CD4-positive, alpha-beta T cell (primary cell): ENCODE data around the gene PML. TPM values are rescaled to one million over a fixed set of nuclear protein-coding genes. Genes with fewer than 3 reads are reported as not detected.

Experiments used
- ATAC-seq: fragments of 200-7000 bp; cut with Tn5 transposase; one replicate; pipeline ENCODE4 v1.10.0; 2022; ENCODE audit warnings: mild to moderate bottlenecking; ENCODE audit not compliant: poor library complexity
- CTCF ChIA-PET: fragments of 350-600 bp; sonication (Branson Sonifier 250); formaldehyde crosslinking; loops from one replicate; lab custom pipeline; 2021; ENCODE audit warnings: antibody characterized with exemption, inconsistent platforms; lab: Charles Lee
- POLR2A ChIA-PET: fragments of 350-600 bp; sonication (Branson Sonifier 250); formaldehyde crosslinking; loops from one replicate; lab custom pipeline; 2021; ENCODE audit warnings: antibody characterized with exemption, inconsistent platforms; lab: Charles Lee
- DNase-seq, 14 experiments: peaks; one replicate each; pipeline ENCODE4 v3.0.0-alpha.2; 2013 to 2020; ENCODE audit warnings: mixed read lengths in 2 of 14
- H3K27ac ChIP-seq, 2 donors: one replicate each; pipeline versions ENCODE4 v1.5.1 to v1.7.0; 2013; ENCODE audit warnings: low read length in 2 of 2, low read depth in 1 of 2, mild to moderate bottlenecking in 1 of 2
- H3K27me3 ChIP-seq, 2 experiments: 1 replicate in 1 of 2; 2 replicates in 1 of 2; pipeline versions ENCODE4 v1.6.1 to v1.7.0; 2013; ENCODE audit warnings: low read length in 2 of 2, control low read depth in 1 of 2, mild to moderate bottlenecking in 1 of 2, moderate library complexity in 1 of 2; ENCODE audit not compliant: insufficient read depth in 2 of 2, control insufficient read depth in 1 of 2
- H3K36me3 ChIP-seq: one replicate; pipeline ENCODE4 v1.6.1; 2013; ENCODE audit warnings: low read length, control low read depth; ENCODE audit not compliant: insufficient read depth
- H3K4me1 ChIP-seq: one replicate; pipeline ENCODE4 v1.6.1; 2013; ENCODE audit warnings: low read length, control low read depth; ENCODE audit not compliant: insufficient read depth
- H3K4me3 ChIP-seq: one replicate; pipeline ENCODE4 v1.5.1; 2013; ENCODE audit warnings: mild to moderate bottlenecking, low read length, moderate library complexity
- H3K9me3 ChIP-seq, 2 experiments: 1 replicate in 1 of 2; 2 replicates in 1 of 2; pipeline versions ENCODE4 v1.6.1 to v1.7.0; 2013; ENCODE audit warnings: low read length in 2 of 2, mild to moderate bottlenecking in 2 of 2, control low read depth in 1 of 2, moderate library complexity in 1 of 2; ENCODE audit not compliant: control insufficient read depth in 1 of 2, insufficient read depth in 1 of 2
- H3K27ac Mint-ChIP-seq: one replicate; pipeline ENCODE4 v1.8.0; 2020; ENCODE audit warnings: mixed read lengths
- H3K27me3 Mint-ChIP-seq: one replicate; pipeline ENCODE4 v1.8.0; 2021; ENCODE audit warnings: mixed read lengths
- H3K36me3 Mint-ChIP-seq: one replicate; pipeline ENCODE4 v1.8.0; 2021; ENCODE audit warnings: low read depth, mixed read lengths
- H3K4me1 Mint-ChIP-seq: one replicate; pipeline ENCODE4 v1.8.0; 2021; ENCODE audit warnings: low read depth, mixed read lengths
- H3K4me3 Mint-ChIP-seq: one replicate; pipeline ENCODE4 v1.8.0; 2020; ENCODE audit warnings: mild to moderate bottlenecking, mixed read lengths
- H3K9me3 Mint-ChIP-seq: one replicate; pipeline ENCODE4 v1.8.0; 2020; ENCODE audit warnings: mixed read lengths
- CTCF ChIP-seq: fragments of 200-600 bp; IDR thresholded peaks from one replicate; pipeline ENCODE4 v1.8.0; 2022; ENCODE audit warnings: antibody characterized with exemption, mild to moderate bottlenecking
- intact Hi-C, 2 experiments: fragments of 100-400 bp; cut with DNase I in 1 of 2; cut with micrococcal nuclease in 1 of 2; formaldehyde crosslinking; loops; one replicate each; pipeline versions ENCODE4 v1.15.1 to v1.9.0; 2023 to 2025; cut with DNase I, micrococcal nuclease
- total RNA-seq, 174 experiments: library from RNA in 2 of 174; stranded (reverse) in 2 of 174; gene quantifications; one replicate each; pipeline ENCODE4 v1.2.3 and lab custom pipeline; 2021 to 2026

PML gene
- total RNA-seq, 2 experiments from 2014 or later: 39.2 to 42.9 TPM

GRCh38 chr15:73962433-73962832 lies 32.1 kb upstream of the PML start:
- ATAC-seq: no peak
- CTCF ChIA-PET: interaction anchor here (0.7 to 0.9 kb wide), 2 partner anchors 10 to 326 kb away, joined by 3 read pairs; no protein-coding TSS in a partner anchor
- H3K4me1 Mint-ChIP-seq: peaks cover 58% of the 10 kb centered on the region

GRCh38 chr15:73964736-73965093 lies 29.8 kb upstream of the PML start:
- peak overlapping the region; percentile 57 for H3K4me3 ChIP-seq
- DNase-seq (peak; percentile 76 to 94 (median 86)), ATAC-seq (peak; percentile 82)
- CTCF ChIA-PET: interaction anchor here (0.6 to 3.9 kb wide), 5 partner anchors 9 to 83 kb away, joined by 3 to 46 read pairs (median 4); partner anchors contain the start of gene PML
- no peak overlapping the region for H3K27ac ChIP-seq
- peaks cover 46% of the 10 kb centered on the region for H3K4me1 Mint-ChIP-seq
- H3K36me3 Mint-ChIP-seq: no peaks in the 10 kb centered on the region
- peaks cover 33% of the 10 kb centered on the region for H3K4me1 ChIP-seq
- no peaks in the 10 kb centered on the region for H3K27me3 ChIP-seq
- H3K27me3 Mint-ChIP-seq: no peaks in the 10 kb centered on the region
- POLR2A ChIA-PET: interaction anchor here (1.0 to 2.9 kb wide), 3 partner anchors 11 to 18 kb away, joined by 3 to 30 read pairs (median 5); no protein-coding TSS in a partner anchor
- intact Hi-C loops: loop anchor here (1.0 to 5.0 kb wide), 4 partner anchors 13 to 92 kb away; partner anchors contain the start of gene TBC1D21 (in 1 of the 2)
- H3K9me3 ChIP-seq: no peaks in the 10 kb centered on the region
- no peaks in the 10 kb centered on the region for H3K9me3 Mint-ChIP-seq
- H3K27ac Mint-ChIP-seq: peak overlapping the region; percentile 73
- TF ChIP-seq CTCF: peak; percentile 98
- H3K36me3 ChIP-seq: no peaks in the 10 kb centered on the region
- H3K4me3 Mint-ChIP-seq: peak overlapping the region; percentile 73

More at GRCh38 chr15:73962433-73962832, 32.1 kb upstream of the PML start:
- Histone ChIP-seq H3K36me3 (no peaks in the 10 kb centered on the region), H3K27me3 (no peaks in the 10 kb centered on the region), H3K4me3 (no peak overlapping the region), H3K9me3 (no peaks in the 10 kb centered on the region), H3K4me1 (peaks cover 48% of the 10 kb centered on the region), H3K27ac (no peak overlapping the region)
- Mint-ChIP-seq H3K9me3 (no peaks in the 10 kb centered on the region), H3K36me3 (no peaks in the 10 kb centered on the region), H3K27ac (no peak overlapping the region), H3K27me3 (no peaks in the 10 kb centered on the region), H3K4me3 (no peak overlapping the region)
- POLR2A ChIA-PET: no interaction called here
- intact Hi-C loops: loop anchor here in 1 of 2 experiments (5.0 kb wide), 1 partner anchor 90 kb away; the partner anchor contains the start of gene TBC1D21
- TF ChIP-seq CTCF: no peak
- no peak for DNase-seq

- H3K4me1 ChIP-seq: peaks cover 28% of the 10 kb centered on the region
- no peaks in the 10 kb centered on the region for H3K27me3 ChIP-seq
- peak; percentile 55 for TF ChIP-seq CTCF
- H3K9me3 Mint-ChIP-seq: no peaks in the 10 kb centered on the region
- intact Hi-C loops: loop anchor here in 1 of 2 experiments (2.0 kb wide), 1 partner anchor 36 kb away; no protein-coding TSS in a partner anchor
- peak overlapping the region; percentile 73 for H3K4me3 Mint-ChIP-seq
- H3K4me1 Mint-ChIP-seq: peaks cover 43% of the 10 kb centered on the region
- CTCF ChIA-PET: interaction anchor here (0.6 to 3.9 kb wide), 6 partner anchors 9 to 84 kb away, joined by 3 to 46 read pairs (median 8); no protein-coding TSS in a partner anchor
- H3K27ac ChIP-seq: peak overlapping the region; percentile 14 to 48
- peak in 4 of 14 experiments; percentile 11 to 51 (median 39) for DNase-seq
- ATAC-seq: peak; percentile 39
- H3K36me3 Mint-ChIP-seq: no peaks in the 10 kb centered on the region
- H3K9me3 ChIP-seq: no peaks in the 10 kb centered on the region
- no peaks in the 10 kb centered on the region for H3K27me3 Mint-ChIP-seq
- POLR2A ChIA-PET: interaction anchor here (1.0 to 2.9 kb wide), 7 partner anchors 9 to 355 kb away, joined by 3 to 30 read pairs (median 7); partner anchors contain the start of gene PML
- peak overlapping the region; percentile 57 for H3K4me3 ChIP-seq
- H3K27ac Mint-ChIP-seq: peak overlapping the region; percentile 73
- H3K36me3 ChIP-seq: no peaks in the 10 kb centered on the region
These were observed 29.3 kb upstream of the PML start for GRCh38 chr15:73965094-73965757.
